ENCODE measurements around the gene C14orf180.

DNA sequence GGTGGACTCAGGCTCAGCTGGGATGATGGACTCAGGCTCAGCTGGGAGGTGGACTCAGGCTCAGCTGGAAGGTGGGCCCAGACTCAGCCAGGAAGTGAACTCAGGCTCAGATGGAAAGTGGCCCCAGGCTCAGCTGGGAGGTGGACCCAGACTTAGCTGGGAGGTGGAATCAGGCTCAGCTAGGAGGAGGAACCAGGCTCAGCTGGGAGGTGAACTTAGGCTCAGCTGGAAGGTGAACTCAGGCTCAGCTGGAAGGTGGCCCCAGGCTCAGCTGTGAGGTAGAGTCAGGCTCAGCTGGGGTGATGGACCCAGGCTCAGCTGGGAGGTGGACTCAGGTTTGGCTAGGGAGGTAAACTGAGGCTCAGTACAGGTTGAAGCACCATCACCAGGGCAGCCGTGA, 21.8 kb upstream of the C14orf180 start:
- no peak for TF ChIP-seq EZH2 (IDR thresholded peaks at IDR 0.05; ENCODE audit: insufficient read depth, poor library complexity, severe bottlenecking)
- TF ChIP-seq EZH2phosphoT487 (IDR thresholded peaks at IDR 0.05; ENCODE audit: insufficient read depth, low read depth) = no peak
